ENCODE measurements around the gene NDUFB10. TPM values are rescaled to one million over a fixed set of nuclear protein-coding genes. Genes with fewer than 3 reads are reported as not detected.

Gene NDUFB10
- total RNA-seq, 1 experiment from 2014 or later = 287 TPM

DNA sequence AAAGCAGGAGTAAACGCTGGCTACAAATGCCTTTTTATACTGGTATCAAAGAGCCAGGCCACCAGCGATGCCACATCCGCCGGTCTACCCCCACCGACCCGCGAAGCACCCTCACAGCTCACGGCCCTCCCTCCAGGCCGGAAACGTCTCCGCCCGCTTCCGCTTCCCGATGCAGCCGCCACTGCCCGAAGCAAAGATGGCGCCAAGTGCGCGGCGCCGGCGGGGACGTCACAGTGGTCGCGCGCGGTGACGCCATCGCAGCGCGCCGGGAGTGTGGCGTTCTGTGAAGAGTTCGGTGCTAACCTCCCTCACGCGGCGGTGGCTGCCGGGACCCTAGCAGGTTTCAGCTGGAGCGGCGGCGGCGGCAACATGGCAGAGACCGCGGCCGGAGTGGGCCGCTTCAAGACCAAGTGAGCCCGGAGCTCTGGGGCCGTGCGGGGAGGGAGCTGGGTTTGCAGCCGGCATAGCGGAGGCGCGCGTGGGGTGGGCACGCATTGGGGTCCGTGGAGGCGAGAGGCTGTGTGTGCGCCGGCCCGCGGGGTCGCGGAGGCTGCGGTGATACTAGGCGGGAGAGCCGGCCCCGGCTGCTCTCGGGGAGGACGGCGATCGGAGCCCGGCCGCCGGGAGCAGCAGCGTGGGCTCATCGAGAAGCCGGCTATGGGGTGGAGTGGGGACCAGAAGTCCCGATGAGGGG is 12.6 kb downstream of the NDUFB10 start, which contains the start of gene TBL3:
TBL3 (plus strand) TSS at position 258 of the 694 bp plus-strand sequence; CDS start at position 370, 112 bp downstream.
- TF ChIP-seq, protein P1, sequence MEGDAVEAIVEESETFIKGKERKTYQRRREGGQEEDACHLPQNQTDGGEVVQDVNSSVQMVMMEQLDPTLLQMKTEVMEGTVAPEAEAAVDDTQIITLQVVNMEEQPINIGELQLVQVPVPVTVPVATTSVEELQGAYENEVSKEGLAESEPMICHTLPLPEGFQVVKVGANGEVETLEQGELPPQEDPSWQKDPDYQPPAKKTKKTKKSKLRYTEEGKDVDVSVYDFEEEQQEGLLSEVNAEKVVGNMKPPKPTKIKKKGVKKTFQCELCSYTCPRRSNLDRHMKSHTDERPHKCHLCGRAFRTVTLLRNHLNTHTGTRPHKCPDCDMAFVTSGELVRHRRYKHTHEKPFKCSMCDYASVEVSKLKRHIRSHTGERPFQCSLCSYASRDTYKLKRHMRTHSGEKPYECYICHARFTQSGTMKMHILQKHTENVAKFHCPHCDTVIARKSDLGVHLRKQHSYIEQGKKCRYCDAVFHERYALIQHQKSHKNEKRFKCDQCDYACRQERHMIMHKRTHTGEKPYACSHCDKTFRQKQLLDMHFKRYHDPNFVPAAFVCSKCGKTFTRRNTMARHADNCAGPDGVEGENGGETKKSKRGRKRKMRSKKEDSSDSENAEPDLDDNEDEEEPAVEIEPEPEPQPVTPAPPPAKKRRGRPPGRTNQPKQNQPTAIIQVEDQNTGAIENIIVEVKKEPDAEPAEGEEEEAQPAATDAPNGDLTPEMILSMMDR (IDR thresholded peaks at IDR 0.05) = no peak
- TF ChIP-seq REST (IDR thresholded peaks at IDR 0.05; ENCODE audit: insufficient read depth in 1 of 2, low read depth in 2 of 2, low read length in 1 of 2) = 0 out of 4 replicates have a peak, but pooled peaks of 1 of the 2 experiments have one; percentile 64
- TF ChIP-seq TCF7L2 (IDR thresholded peaks at IDR 0.05; ENCODE audit: low read depth, low read length) = peak; percentile 62; the same call in 1 of the 2 replicates
- TF ChIP-seq POLR2AphosphoS5 (IDR thresholded peaks at IDR 0.05; ENCODE audit: low read depth, low read length) = peak; percentile 92
- TF ChIP-seq SIN3A (IDR thresholded peaks at IDR 0.05; ENCODE audit: borderline replicate concordance, insufficient read depth, low read depth, low read length) = peak; percentile 92
- Histone ChIP-seq H3K4me3 (ENCODE audit: low read depth in 2 of 2, low read length in 2 of 2) (peak within 1 kb of the TSS; percentile 90 to 96), H3K27ac (ENCODE audit: low read length) (peak within 1 kb of the TSS; percentile 87), H3K36me3 (ENCODE audit: control insufficient read depth, insufficient read depth, low read length) (no peaks in the 10 kb centered on the region; the same call in 1 of the 2 replicates), H3K27me3 (ENCODE audit: control insufficient read depth, insufficient read depth, low read length) (no peaks in the 10 kb centered on the region), H3K9me3 (ENCODE audit: control insufficient read depth, insufficient read depth, low read depth, low read length) (no peaks in the 10 kb centered on the region), H3K4me1 (ENCODE audit: control insufficient read depth, insufficient read depth, low read length) (0 out of 2 replicates have a peak, but pooled peaks cover 4% of the 10 kb centered on the region)
- no TSS peak for BruUV-seq (replicated peaks)
- intact Hi-C loops (cut with micrococcal nuclease; ENCODE audit: unreplicated experiment) (no loop called here), in situ Hi-C loops (cut with HindIII; ENCODE audit: low pct_unique_long_range_greater_than_20kb, low sequenced_read_pairs) (no loop called here)
- DNase-seq (ENCODE audit: low read depth, low spot score) (no peak), ATAC-seq (peak; percentile 93)
- ChIA-PET CTCF (interaction anchor here (0.6 kb wide), 1 partner anchor 108 kb away, joined by 3 read pairs; no protein-coding TSS in a partner anchor), POLR2A (no interaction called here)

GRCh38 chr16:1972490-1972877 is 13.1 kb downstream of the NDUFB10 start:
- intact Hi-C loops (cut with micrococcal nuclease; ENCODE audit: unreplicated experiment) = no loop called here
- TSS peak; percentile 61 for BruUV-seq (replicated peaks)
- Histone ChIP-seq H3K9me3 (ENCODE audit: control insufficient read depth, insufficient read depth, low read depth, low read length) (no peaks in the 10 kb centered on the region), H3K27ac (ENCODE audit: low read length) (peak overlapping the region; percentile 87), H3K4me3 (ENCODE audit: low read depth in 2 of 2, low read length in 2 of 2) (peak overlapping the region; percentile 90 to 96), H3K36me3 (ENCODE audit: control insufficient read depth, insufficient read depth, low read length) (no peaks in the 10 kb centered on the region; the same call in 1 of the 2 replicates), H3K4me1 (ENCODE audit: control insufficient read depth, insufficient read depth, low read length) (0 out of 2 replicates have a peak, but pooled peaks cover 4% of the 10 kb centered on the region), H3K27me3 (ENCODE audit: control insufficient read depth, insufficient read depth, low read length) (no peaks in the 10 kb centered on the region)
- ChIA-PET CTCF (no interaction called here), POLR2A (no interaction called here)
- peak; percentile 56 for ATAC-seq
- TF ChIP-seq POLR2AphosphoS5 (IDR thresholded peaks at IDR 0.05; ENCODE audit: low read depth, low read length) (no peak), REST (IDR thresholded peaks at IDR 0.05; ENCODE audit: insufficient read depth in 1 of 2, low read depth in 2 of 2, low read length in 1 of 2) (no peak), TCF7L2 (IDR thresholded peaks at IDR 0.05; ENCODE audit: low read depth, low read length) (no peak), SIN3A (IDR thresholded peaks at IDR 0.05; ENCODE audit: borderline replicate concordance, insufficient read depth, low read depth, low read length) (no peak)
- TF ChIP-seq, protein P1 (IDR thresholded peaks at IDR 0.05) = no peak
- no peak for DNase-seq (ENCODE audit: low read depth, low spot score)
- in situ Hi-C loops (cut with HindIII; ENCODE audit: low pct_unique_long_range_greater_than_20kb, low sequenced_read_pairs) = no loop called here
